Measurements from ENCODE around the gene ZNF282.

Gene ZNF282

GRCh38 chr7:149254181-149254858 is 59.0 kb downstream of the ZNF282 start:
- no peak for DNase-seq (ENCODE audit: low read depth)
- TF ChIP-seq, protein P1, sequence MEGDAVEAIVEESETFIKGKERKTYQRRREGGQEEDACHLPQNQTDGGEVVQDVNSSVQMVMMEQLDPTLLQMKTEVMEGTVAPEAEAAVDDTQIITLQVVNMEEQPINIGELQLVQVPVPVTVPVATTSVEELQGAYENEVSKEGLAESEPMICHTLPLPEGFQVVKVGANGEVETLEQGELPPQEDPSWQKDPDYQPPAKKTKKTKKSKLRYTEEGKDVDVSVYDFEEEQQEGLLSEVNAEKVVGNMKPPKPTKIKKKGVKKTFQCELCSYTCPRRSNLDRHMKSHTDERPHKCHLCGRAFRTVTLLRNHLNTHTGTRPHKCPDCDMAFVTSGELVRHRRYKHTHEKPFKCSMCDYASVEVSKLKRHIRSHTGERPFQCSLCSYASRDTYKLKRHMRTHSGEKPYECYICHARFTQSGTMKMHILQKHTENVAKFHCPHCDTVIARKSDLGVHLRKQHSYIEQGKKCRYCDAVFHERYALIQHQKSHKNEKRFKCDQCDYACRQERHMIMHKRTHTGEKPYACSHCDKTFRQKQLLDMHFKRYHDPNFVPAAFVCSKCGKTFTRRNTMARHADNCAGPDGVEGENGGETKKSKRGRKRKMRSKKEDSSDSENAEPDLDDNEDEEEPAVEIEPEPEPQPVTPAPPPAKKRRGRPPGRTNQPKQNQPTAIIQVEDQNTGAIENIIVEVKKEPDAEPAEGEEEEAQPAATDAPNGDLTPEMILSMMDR (IDR thresholded peaks at IDR 0.05; ENCODE audit: low read depth, low read length, missing control alignments) = no peak
- H3K4me3 ChIP-seq (ENCODE audit: low read depth, low read length) = no peak overlapping the region

DNA sequence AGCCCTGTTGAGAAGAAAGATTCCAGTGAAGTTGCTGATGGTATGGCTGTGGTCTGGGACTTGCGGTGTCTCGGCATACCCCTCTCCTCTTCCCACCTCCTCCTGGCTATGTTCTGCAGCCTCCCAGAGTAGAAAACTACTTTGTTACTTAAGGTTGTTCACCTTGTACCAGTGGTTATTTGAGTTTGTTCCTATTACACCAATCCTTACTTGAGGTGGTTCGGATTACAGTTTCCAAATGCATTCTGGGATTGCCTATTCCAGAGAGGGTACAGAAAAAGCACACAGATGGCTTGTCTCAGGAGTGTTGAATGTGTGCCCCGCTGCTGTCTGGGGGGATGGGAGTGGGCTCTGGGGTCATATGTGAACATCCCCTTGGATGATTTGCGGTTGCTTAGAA is 59.8 kb downstream of the ZNF282 start:
- DNase-seq (ENCODE audit: low read depth) = no peak
- TF ChIP-seq, protein P1 (IDR thresholded peaks at IDR 0.05; ENCODE audit: low read depth, low read length, missing control alignments) = no peak
- H3K4me3 ChIP-seq (ENCODE audit: low read depth, low read length) = no peak overlapping the region

DNA sequence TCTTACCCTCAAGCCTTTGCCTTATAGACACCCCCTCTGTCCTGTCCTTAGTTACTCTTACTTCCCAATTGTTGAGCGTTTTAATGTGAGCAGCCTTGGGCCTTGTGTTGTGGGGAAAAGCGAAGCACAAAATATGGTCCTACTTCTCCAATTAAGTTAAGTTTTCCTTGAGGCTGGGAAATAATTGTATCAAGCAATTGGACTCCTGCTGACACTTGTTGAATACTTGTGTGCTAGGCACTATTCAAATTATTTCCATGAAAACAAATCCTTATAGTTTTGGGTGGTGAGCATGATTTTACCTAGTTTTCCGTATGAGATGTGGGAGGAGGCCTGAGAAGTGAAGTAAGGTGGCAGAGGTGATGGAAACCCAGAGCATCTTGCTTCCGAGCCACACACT is 61.2 kb downstream of the ZNF282 start:
- TF ChIP-seq, protein P1 (IDR thresholded peaks at IDR 0.05; ENCODE audit: low read depth, low read length, missing control alignments) = no peak
- DNase-seq (ENCODE audit: low read depth) = no peak
- H3K4me3 ChIP-seq (ENCODE audit: low read depth, low read length) = no peak overlapping the region

GRCh38 chr7:149257146-149257545 is 61.8 kb downstream of the ZNF282 start:
- no peak overlapping the region for H3K4me3 ChIP-seq (ENCODE audit: low read depth, low read length)
- TF ChIP-seq, protein P1 (IDR thresholded peaks at IDR 0.05; ENCODE audit: low read depth, low read length, missing control alignments) = no peak
- no peak for DNase-seq (ENCODE audit: low read depth)

DNA sequence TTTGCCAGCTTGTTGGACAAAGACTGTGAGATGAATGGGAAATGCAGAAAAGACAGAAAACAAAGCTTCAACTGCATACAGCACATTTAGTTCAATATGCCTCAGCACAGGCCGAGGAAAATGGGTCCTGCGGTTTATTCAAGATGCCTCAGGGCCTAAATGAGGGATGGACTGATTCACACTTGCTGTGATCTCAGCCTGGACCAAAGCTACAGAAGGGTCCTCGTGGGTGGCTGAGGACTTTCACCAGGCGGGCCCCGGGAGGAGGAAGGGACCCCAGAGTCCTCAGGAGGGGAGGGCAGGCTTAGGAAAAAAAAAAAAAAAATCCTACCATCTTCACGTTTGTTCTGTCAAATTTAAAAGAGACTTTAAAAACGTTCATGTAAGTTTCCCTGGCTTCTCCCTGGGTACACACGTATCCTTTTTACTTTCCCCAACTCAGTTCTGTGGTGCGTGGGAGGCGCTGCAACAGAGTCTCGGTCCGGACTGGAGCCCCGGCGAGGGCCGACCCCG is 66.0 kb downstream of the ZNF282 start:
- DNase-seq (ENCODE audit: low read depth) = no peak
- TF ChIP-seq, protein P1 (IDR thresholded peaks at IDR 0.05; ENCODE audit: low read depth, low read length, missing control alignments) = no peak
- H3K4me3 ChIP-seq (ENCODE audit: low read depth, low read length) = peak overlapping the region; percentile 71

DNA sequence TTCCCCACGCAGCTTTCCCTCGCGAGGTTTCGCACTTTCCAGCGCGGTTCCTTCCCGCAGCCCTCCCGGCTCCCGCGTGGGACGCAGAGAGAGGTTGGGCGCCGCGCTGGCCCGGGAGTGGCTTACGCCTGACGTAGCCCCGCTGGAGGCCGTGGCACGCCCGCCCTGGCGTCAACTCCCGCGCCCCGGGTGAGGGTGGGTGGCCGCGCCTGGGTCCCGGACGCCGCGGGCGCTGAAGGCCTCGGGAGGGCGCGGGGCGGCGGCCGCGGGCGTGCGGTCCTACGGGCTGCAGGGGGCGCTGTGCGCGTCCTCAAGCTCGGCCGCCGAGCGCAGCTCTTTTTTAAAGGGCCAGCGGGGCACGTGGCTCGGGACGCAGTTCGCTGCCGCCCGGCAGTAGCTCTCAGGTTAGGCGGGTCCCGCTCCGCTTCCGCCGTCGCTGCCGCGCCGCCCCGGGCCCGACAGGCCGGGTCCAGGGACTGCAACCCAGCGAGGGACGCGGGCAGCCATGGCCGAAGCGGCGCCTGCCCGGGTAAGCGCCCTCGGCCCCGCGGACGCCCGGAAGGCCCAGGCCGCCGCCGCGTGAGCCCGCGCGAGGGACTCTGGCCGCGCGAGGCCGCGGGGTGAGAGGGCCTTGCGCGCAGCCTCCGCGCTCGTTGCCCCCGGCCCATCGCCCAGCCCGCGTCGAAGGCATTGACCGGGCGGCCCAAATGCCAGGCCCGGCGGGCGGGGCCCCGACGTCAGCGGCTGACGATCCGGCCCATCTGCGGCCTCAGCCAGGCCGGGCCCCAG is 66.7 kb downstream of the ZNF282 start, which contains the start of gene ZNF783:
Gene ZNF783, plus strand, starts transcription at position 368 of the 789 bp plus-strand sequence. Its CDS starts 138 bp downstream, at position 506.
- peak; percentile 72 for DNase-seq (ENCODE audit: low read depth)
- TF ChIP-seq, protein P1 (IDR thresholded peaks at IDR 0.05; ENCODE audit: low read depth, low read length, missing control alignments) = peak; percentile 72
- peak within 1 kb of the TSS; percentile 71 for H3K4me3 ChIP-seq (ENCODE audit: low read depth, low read length)

All from GM12864 (cell line).